NCI-H1105 treated with DMSO at 0.1 percent for 48 hours (cell line): Measurements from ENCODE around the gene MMP15.
"Not testable (repeated sequence)": the region's sequence is repeated elsewhere in the genome, so short reads cannot be mapped to it uniquely, and the experiment has no call there.

Experiments used
- DNase-seq: peaks from one replicate; lab custom pipeline; 2025; lab: John Stamatoyannopoulos, UW

MMP15 gene

GRCh38 chr16:58025351-58026138, at the start of gene MMP15:
Gene MMP15 (plus strand): TSS chr16:58025754. CDS start chr16:58026351, 597 bp downstream.
- peak; percentile 63 for DNase-seq

GRCh38 chr16:57976331-57976796, 49.2 kb upstream of the MMP15 start:
- no peak for DNase-seq

- DNase-seq: no peak
Observed at GRCh38 chr16:57977418-57978069, 48.0 kb upstream of the MMP15 start.

GRCh38 chr16:57978070-57978465, 47.5 kb upstream of the MMP15 start:
- DNase-seq: not testable (repeated sequence)

- no peak for DNase-seq
Observed at GRCh38 chr16:57979006-57979585, 46.5 kb upstream of the MMP15 start.

GRCh38 chr16:57981636-57982035, 43.9 kb upstream of the MMP15 start:
- no peak for DNase-seq

GRCh38 chr16:57982385-57982784, 43.2 kb upstream of the MMP15 start:
- no peak for DNase-seq

- DNase-seq: no peak
Observed at GRCh38 chr16:57984443-57985203, 40.9 kb upstream of the MMP15 start.

- DNase-seq: no peak
Observed at GRCh38 chr16:57985204-57986181, 40.1 kb upstream of the MMP15 start.

- DNase-seq: no peak
Observed at GRCh38 chr16:57986196-57986595, 39.4 kb upstream of the MMP15 start.

- no peak for DNase-seq
Observed at GRCh38 chr16:57987441-57988177, 37.9 kb upstream of the MMP15 start.

GRCh38 chr16:57988929-57989328, 36.6 kb upstream of the MMP15 start:
- DNase-seq: peak; percentile 29

- no peak for DNase-seq
Observed at GRCh38 chr16:57991551-57992059, 33.9 kb upstream of the MMP15 start.

GRCh38 chr16:57992084-57992483, 33.5 kb upstream of the MMP15 start:
- no peak for DNase-seq

- DNase-seq: peak; percentile 84
Observed at GRCh38 chr16:57993438-57993837, 32.1 kb upstream of the MMP15 start.

GRCh38 chr16:57993897-57994296, 31.7 kb upstream of the MMP15 start:
- no peak for DNase-seq

GRCh38 chr16:57994361-57994760, 31.2 kb upstream of the MMP15 start:
- no peak for DNase-seq

- no peak for DNase-seq
Observed at GRCh38 chr16:57994778-57995177, 30.8 kb upstream of the MMP15 start.

GRCh38 chr16:57995721-57996405, 29.7 kb upstream of the MMP15 start:
- no peak for DNase-seq
